HCT116 (cell line): ENCODE results near the gene HOXD11. TPM values are rescaled to one million over a fixed set of nuclear protein-coding genes. Genes with fewer than 3 reads are reported as not detected.

Experiments
- ATAC-seq: fragments of 200-7000 bp; cut with Tn5 transposase; 2 replicates; pipeline ENCODE4 v1.9.1; 2020; ENCODE audit warnings: mild to moderate bottlenecking, moderate library complexity
- BruUV-seq: library from RNA; stranded (reverse); fragments of 400-500 nt; replicated peaks from 2 replicates; lab custom pipeline; 2021; lab: Mats Ljungman, UMichigan
- CTCF ChIA-PET: fragments of 300-600 bp; sonication (Branson Sonifier 250); formaldehyde crosslinking; loops from one replicate; lab custom pipeline; 2021; ENCODE audit warnings: antibody characterized with exemption; lab: Charles Lee
- POLR2A ChIA-PET: fragments of 300-600, 350-600 bp; sonication (Branson Sonifier 250); formaldehyde crosslinking; loops from one replicate; lab custom pipeline; 2021; ENCODE audit warnings: antibody characterized with exemption; lab: Charles Lee
- RAD21 ChIA-PET, 2 experiments: fragments of 300-600 bp; sonication (Branson Sonifier 250); formaldehyde crosslinking; loops; one replicate each; lab custom pipeline; 2023; ENCODE audit warnings: low total read pairs in 2 of 2; ENCODE audit not compliant: uncharacterized antibody in 2 of 2, unreplicated experiment in 2 of 2, low non-redundant PET in 1 of 2; lab: Charles Lee
- DNase-seq: peaks from one replicate; pipeline ENCODE4 v3.0.0-alpha.2; 2010; ENCODE audit warnings: low read depth, low spot score
- H2AFZ ChIP-seq: fragments of 200-600 bp; shearing (Covaris generic), sonication (generic); 2 replicates; pipeline ENCODE4 v1.6.1; 2017; ENCODE audit warnings: low read depth, mixed run types, mixed read lengths, antibody characterized with exemption, low read length; ENCODE audit not compliant: poor library complexity, severe bottlenecking
- H3K27ac ChIP-seq: 2 replicates; pipeline ENCODE4 v1.5.1; 2012; ENCODE audit warnings: low read depth, low read length
- H3K27me3 ChIP-seq: fragments of 200-600 bp; sonication (generic); 2 replicates; pipeline ENCODE4 v1.6.1; 2016; ENCODE audit warnings: mixed run types, low read length, mixed read lengths; ENCODE audit not compliant: insufficient read depth
- H3K36me3 ChIP-seq, 2 experiments: fragments of 200-500 bp in 1 of 2; fragments of 200-600 bp in 1 of 2; sonication (Bioruptor generic) in 1 of 2; sonication (generic) in 1 of 2; 2 replicates each; pipeline versions ENCODE4 v1.5.1 to v1.6.1; 2014 to 2016; ENCODE audit warnings: low read length in 2 of 2, inconsistent platforms in 1 of 2, mixed read lengths in 1 of 2, mixed run types in 1 of 2; ENCODE audit not compliant: insufficient read depth in 2 of 2, control insufficient read depth in 1 of 2
- H3K4me1 ChIP-seq, 2 experiments: fragments of 200-600 bp in 1 of 2; sonication (generic) in 1 of 2; 2 replicates each; pipeline versions ENCODE4 v1.5.1 to v1.6.1; 2012 to 2017; ENCODE audit warnings: low read length in 2 of 2, inconsistent platforms in 1 of 2, mild to moderate bottlenecking in 1 of 2, mixed read lengths in 1 of 2, mixed run types in 1 of 2, moderate library complexity in 1 of 2; ENCODE audit not compliant: insufficient read depth in 2 of 2, control insufficient read depth in 1 of 2
- H3K4me2 ChIP-seq: fragments of 200-600 bp; sonication (generic); 2 replicates; pipeline ENCODE4 v1.6.1; 2017; ENCODE audit warnings: mixed run types, low read length, mixed read lengths
- H3K4me3 ChIP-seq, 2 experiments: fragments of 200-600 bp in 1 of 2; sonication (generic) in 1 of 2; replicated peaks in 1 of 2; 2 replicates each; pipeline ENCODE4 v1.5.1; 2011 to 2016; ENCODE audit warnings: low read length in 2 of 2, control low read depth in 1 of 2, low read depth in 1 of 2, mild to moderate bottlenecking in 1 of 2, mixed read lengths in 1 of 2, mixed run types in 1 of 2
- H3K79me2 ChIP-seq: fragments of 200-600 bp; sonication (generic); 2 replicates; pipeline ENCODE4 v1.6.1; 2017; ENCODE audit warnings: mild to moderate bottlenecking, mixed run types, low read length, moderate library complexity, mixed read lengths; ENCODE audit not compliant: insufficient read depth
- H3K9ac ChIP-seq: fragments of 200-600 bp; sonication (generic); 2 replicates; pipeline ENCODE4 v1.6.1; 2016; ENCODE audit warnings: low read length, mixed read lengths
- H3K9me2 ChIP-seq: fragments of 200-600 bp; sonication (generic), shearing (Covaris generic); 2 replicates; pipeline ENCODE4 v1.6.1; 2017; ENCODE audit warnings: mixed run types, mild to moderate bottlenecking, moderate library complexity; ENCODE audit not compliant: insufficient read depth
- H3K9me3 ChIP-seq, 2 experiments: fragments of 200-500 bp in 1 of 2; fragments of 200-600 bp in 1 of 2; sonication (Bioruptor generic) in 1 of 2; sonication (generic) in 1 of 2; 2 replicates each; pipeline ENCODE4 v1.6.1; 2014 to 2017; ENCODE audit warnings: low read length in 2 of 2, mixed read lengths in 2 of 2, inconsistent platforms in 1 of 2, low read depth in 1 of 2, mild to moderate bottlenecking in 1 of 2, mixed run types in 1 of 2, moderate library complexity in 1 of 2; ENCODE audit not compliant: control insufficient read depth in 1 of 2, insufficient read depth in 1 of 2
- H4K20me1 ChIP-seq: fragments of 200-600 bp; sonication (generic), shearing (Covaris generic); 2 replicates; pipeline ENCODE4 v1.6.1; 2017; ENCODE audit warnings: mixed run types, mild to moderate bottlenecking, moderate library complexity; ENCODE audit not compliant: insufficient read depth
- CEBPB ChIP-seq: IDR thresholded peaks from 2 replicates; pipeline ENCODE4 v1.6.1; 2012; ENCODE audit warnings: low read depth
- EGR1 ChIP-seq: IDR thresholded peaks from 2 replicates; pipeline ENCODE4 v1.6.1; 2012; ENCODE audit warnings: low read depth
- EZH2phosphoT487 ChIP-seq: fragments of 200-600 bp; IDR thresholded peaks from 2 replicates; pipeline ENCODE4 v1.6.1; 2018; ENCODE audit warnings: antibody characterized with exemption, borderline replicate concordance
- JUND ChIP-seq: IDR thresholded peaks from 2 replicates; pipeline ENCODE4 v1.6.1; 2012
- POLR2A ChIP-seq: IDR thresholded peaks from 2 replicates; pipeline ENCODE4 v1.7.0; 2011; ENCODE audit warnings: borderline replicate concordance; ENCODE audit not compliant: insufficient read depth, insufficient read length; ENCODE audit errors: extremely low read depth
- POLR2AphosphoS5 ChIP-seq: IDR thresholded peaks from 2 replicates; pipeline ENCODE4 v1.6.1; 2011; ENCODE audit warnings: mild to moderate bottlenecking, low read depth, low read length, moderate library complexity
- RAD21 ChIP-seq: IDR thresholded peaks from 2 replicates; pipeline ENCODE4 v1.6.1; 2012; ENCODE audit warnings: low read depth, mild to moderate bottlenecking
- SIN3A ChIP-seq: IDR thresholded peaks from 2 replicates; pipeline ENCODE4 v1.6.1; 2012; ENCODE audit warnings: low read depth
- SP1 ChIP-seq: IDR thresholded peaks from 2 replicates; pipeline ENCODE4 v1.6.1; 2012; ENCODE audit warnings: low read depth
- SRF ChIP-seq: IDR thresholded peaks from 2 replicates; pipeline ENCODE4 v1.6.1; 2012; ENCODE audit warnings: low read depth
- YY1 ChIP-seq: IDR thresholded peaks from 2 replicates; pipeline ENCODE4 v1.6.1; 2011; ENCODE audit warnings: low read length, low read depth, moderate library complexity, mild to moderate bottlenecking; ENCODE audit not compliant: insufficient replicate concordance; ENCODE audit errors: extremely low read depth
- ZFX ChIP-seq: fragments of 450-650 bp; IDR thresholded peaks from 2 replicates; pipeline ENCODE4 v1.6.1; 2017
- ZNF274 ChIP-seq: fragments of 200-500 bp; sonication (Bioruptor generic); IDR thresholded peaks from 2 replicates; pipeline ENCODE4 v1.6.1; 2014; ENCODE audit warnings: mild to moderate bottlenecking, low read depth, low read length, inconsistent platforms
- intact Hi-C: fragments of 100-400 bp; cut with micrococcal nuclease; formaldehyde crosslinking; loops from 2 replicates; pipeline ENCODE4 v1.10.0; 2022
- total RNA-seq: library from RNA; stranded (reverse); gene quantifications from one replicate; pipeline ENCODE4 v1.2.1, GENCODE V29; 2021; ENCODE audit not compliant: unreplicated experiment
- TF ChIP-seq, protein P1 (sequence below): IDR thresholded peaks from 2 replicates; pipeline ENCODE4 v1.6.1; 2012

Gene HOXD11
- total RNA-seq, 1 experiment from 2014 or later: not detected

- POLR2A ChIA-PET: no interaction called here
- no peak within 1 kb of the TSS for H3K9ac ChIP-seq
- no peak within 1 kb of the TSS for H3K4me3 ChIP-seq
- H3K4me1 ChIP-seq: no peaks in the 10 kb centered on the region
- CTCF ChIA-PET: no interaction called here
- intact Hi-C loops: no loop called here
- no peaks in the 10 kb centered on the region for H3K9me3 ChIP-seq
- H3K4me2 ChIP-seq: no peak within 1 kb of the TSS
- H4K20me1 ChIP-seq: no peaks in the 10 kb centered on the region
- TF ChIP-seq RAD21 (no peak), ZFX (no peak), CEBPB (no peak), JUND (no peak), SRF (no peak), POLR2AphosphoS5 (no peak), EGR1 (no peak), ZNF274 (no peak), SIN3A (no peak), YY1 (no peak), EZH2phosphoT487 (no peak), POLR2A (no peak), SP1 (no peak)
- TF ChIP-seq, protein P1, sequence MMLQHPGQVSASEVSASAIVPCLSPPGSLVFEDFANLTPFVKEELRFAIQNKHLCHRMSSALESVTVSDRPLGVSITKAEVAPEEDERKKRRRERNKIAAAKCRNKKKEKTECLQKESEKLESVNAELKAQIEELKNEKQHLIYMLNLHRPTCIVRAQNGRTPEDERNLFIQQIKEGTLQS: no peak
- TF ChIP-seq, all 23 proteins: peak for 0
- no peaks in the 10 kb centered on the region for H3K79me2 ChIP-seq
- RAD21 ChIA-PET: no interaction called here
- no peak for DNase-seq
- no peak within 1 kb of the TSS for H2AFZ ChIP-seq
- H3K36me3 ChIP-seq: no peaks in the 10 kb centered on the region
- H3K27ac ChIP-seq: no peak within 1 kb of the TSS
- H3K27me3 ChIP-seq: no peaks in the 10 kb centered on the region
- ATAC-seq: no peak
- BruUV-seq: no TSS peak
- H3K9me2 ChIP-seq: no peaks in the 10 kb centered on the region
Observed at GRCh38 chr2:176151442-176152287, 44.6 kb downstream of the HOXD11 start, which contains the start of gene HOXD4. TSS of gene HOXD4 (plus strand) at chr2:176151550. CDS start at chr2:176151634, 84 bp downstream.
